Breast epithelium (tissue), 3 donors: ENCODE results near the gene THSD4.

Experiments
- POLR2A ChIP-seq: fragments of 450-650 bp; IDR thresholded peaks from one replicate; pipeline ENCODE4 v1.6.1; 2016; ENCODE audit warnings: antibody characterized with exemption, mild to moderate bottlenecking, moderate library complexity
- POLR2AphosphoS5 ChIP-seq, 3 donors: sonication (generic); formaldehyde crosslinking; IDR thresholded peaks; one replicate each; pipeline ENCODE4 v1.6.1; 2017; ENCODE audit warnings: antibody characterized with exemption in 3 of 3
- TF ChIP-seq, protein P1 (sequence below), 3 donors: fragments of 450-650 bp; IDR thresholded peaks; one replicate each; pipeline ENCODE4 v1.5.1; 2016 to 2017; ENCODE audit warnings: antibody characterized with exemption in 3 of 3, mild to moderate bottlenecking in 3 of 3, moderate library complexity in 3 of 3

DNA sequence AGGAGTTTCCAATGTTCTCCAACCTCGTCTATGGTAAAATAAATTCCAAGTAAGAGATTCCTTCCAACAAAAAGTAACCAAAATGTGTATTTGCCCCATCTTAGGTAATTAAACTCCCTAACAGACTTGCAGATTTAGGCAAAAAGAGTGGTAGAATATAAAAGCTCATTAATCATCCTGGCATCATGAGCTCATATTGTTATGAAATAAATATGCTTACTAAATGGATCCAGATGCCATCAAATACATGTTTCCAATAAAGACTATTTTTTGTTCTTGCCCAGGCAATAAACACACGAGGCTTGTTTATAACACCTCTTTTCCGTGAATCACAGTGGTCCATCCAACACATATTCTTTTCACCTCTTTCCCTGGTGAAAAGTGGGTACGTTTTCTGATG is 189.4 kb downstream of the THSD4 start:
- TF ChIP-seq, protein P1, sequence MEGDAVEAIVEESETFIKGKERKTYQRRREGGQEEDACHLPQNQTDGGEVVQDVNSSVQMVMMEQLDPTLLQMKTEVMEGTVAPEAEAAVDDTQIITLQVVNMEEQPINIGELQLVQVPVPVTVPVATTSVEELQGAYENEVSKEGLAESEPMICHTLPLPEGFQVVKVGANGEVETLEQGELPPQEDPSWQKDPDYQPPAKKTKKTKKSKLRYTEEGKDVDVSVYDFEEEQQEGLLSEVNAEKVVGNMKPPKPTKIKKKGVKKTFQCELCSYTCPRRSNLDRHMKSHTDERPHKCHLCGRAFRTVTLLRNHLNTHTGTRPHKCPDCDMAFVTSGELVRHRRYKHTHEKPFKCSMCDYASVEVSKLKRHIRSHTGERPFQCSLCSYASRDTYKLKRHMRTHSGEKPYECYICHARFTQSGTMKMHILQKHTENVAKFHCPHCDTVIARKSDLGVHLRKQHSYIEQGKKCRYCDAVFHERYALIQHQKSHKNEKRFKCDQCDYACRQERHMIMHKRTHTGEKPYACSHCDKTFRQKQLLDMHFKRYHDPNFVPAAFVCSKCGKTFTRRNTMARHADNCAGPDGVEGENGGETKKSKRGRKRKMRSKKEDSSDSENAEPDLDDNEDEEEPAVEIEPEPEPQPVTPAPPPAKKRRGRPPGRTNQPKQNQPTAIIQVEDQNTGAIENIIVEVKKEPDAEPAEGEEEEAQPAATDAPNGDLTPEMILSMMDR (IDR thresholded peaks at IDR 0.05): no peak
- TF ChIP-seq POLR2A (no peak), POLR2AphosphoS5 (IDR thresholded peaks at IDR 0.05) (no peak)
